ENCODE results near the gene NRP1.

The NRP1 gene

GRCh38 chr10:33209802-33210201, 124.7 kb downstream of the NRP1 start:
- H3K27ac ChIP-seq, result no peak overlapping the region
- no peak overlapping the region for H3K4me3 ChIP-seq
- no peak for TF ChIP-seq CTCF (IDR thresholded peaks at IDR 0.05)
- DNase-seq (ENCODE audit: low spot score), result no peak

DNA sequence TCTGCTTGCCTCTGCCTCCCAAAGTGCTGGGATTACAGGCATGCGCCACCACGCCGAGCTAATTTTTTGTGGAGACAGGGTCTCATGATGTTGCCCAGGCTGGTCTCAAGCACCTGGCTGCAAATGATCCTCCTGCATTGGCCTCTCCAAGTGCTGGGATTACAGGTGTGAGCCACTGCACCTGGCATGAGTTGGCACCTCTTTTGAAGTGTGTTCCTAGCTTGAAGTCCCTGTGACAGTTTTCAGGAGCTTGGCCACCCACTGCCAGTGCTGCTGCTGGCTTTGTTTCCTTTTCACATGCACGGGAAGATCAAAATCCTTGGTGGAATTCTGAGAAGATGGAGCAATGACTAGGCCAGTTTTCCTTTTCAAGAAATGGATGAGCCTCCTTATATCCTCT, 126.3 kb downstream of the NRP1 start:
- H3K4me3 ChIP-seq, result no peak overlapping the region
- no peak overlapping the region for H3K27ac ChIP-seq
- no peak for DNase-seq (ENCODE audit: low spot score)
- TF ChIP-seq CTCF (IDR thresholded peaks at IDR 0.05), result no peak

DNA sequence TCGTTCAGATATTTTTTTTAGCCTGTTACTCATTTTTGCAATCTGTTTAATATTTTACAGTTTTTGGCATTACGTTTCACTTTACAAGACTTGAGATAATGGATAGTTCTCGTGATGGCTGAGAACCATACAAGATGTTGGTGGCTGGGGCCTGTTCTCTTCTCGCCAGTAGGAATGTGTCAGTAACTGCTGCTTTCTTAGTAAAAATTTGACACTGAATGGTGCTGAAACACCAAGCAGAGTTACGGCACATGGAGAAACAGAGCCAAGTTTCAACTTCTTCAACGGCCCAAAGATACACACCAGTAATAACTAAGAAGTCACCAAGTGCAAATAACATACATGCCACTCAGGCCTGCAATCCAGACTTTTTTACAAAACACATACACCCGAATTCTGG, 130.4 kb downstream of the NRP1 start:
- no peak for TF ChIP-seq CTCF (IDR thresholded peaks at IDR 0.05)
- DNase-seq (ENCODE audit: low spot score), result peak; percentile 33
- no peak overlapping the region for H3K4me3 ChIP-seq
- peak overlapping the region in 1 of 2 donors; percentile 25 for H3K27ac ChIP-seq

GRCh38 chr10:33201971-33202370, 132.5 kb downstream of the NRP1 start:
- Histone ChIP-seq H3K4me3 (no peak overlapping the region), H3K27ac (no peak overlapping the region)
- no peak for TF ChIP-seq CTCF (IDR thresholded peaks at IDR 0.05)
- no peak for DNase-seq (ENCODE audit: low spot score)

GRCh38 chr10:33201056-33201780, 133.2 kb downstream of the NRP1 start:
- no peak for DNase-seq (ENCODE audit: low spot score)
- Histone ChIP-seq H3K4me3 (no peak overlapping the region), H3K27ac (no peak overlapping the region)
- TF ChIP-seq CTCF (IDR thresholded peaks at IDR 0.05), result no peak

GRCh38 chr10:33199731-33200232, 134.7 kb downstream of the NRP1 start:
- DNase-seq (ENCODE audit: low spot score), result no peak
- TF ChIP-seq CTCF (IDR thresholded peaks at IDR 0.05), result no peak
- no peak overlapping the region for H3K27ac ChIP-seq
- H3K4me3 ChIP-seq, result no peak overlapping the region

DNA sequence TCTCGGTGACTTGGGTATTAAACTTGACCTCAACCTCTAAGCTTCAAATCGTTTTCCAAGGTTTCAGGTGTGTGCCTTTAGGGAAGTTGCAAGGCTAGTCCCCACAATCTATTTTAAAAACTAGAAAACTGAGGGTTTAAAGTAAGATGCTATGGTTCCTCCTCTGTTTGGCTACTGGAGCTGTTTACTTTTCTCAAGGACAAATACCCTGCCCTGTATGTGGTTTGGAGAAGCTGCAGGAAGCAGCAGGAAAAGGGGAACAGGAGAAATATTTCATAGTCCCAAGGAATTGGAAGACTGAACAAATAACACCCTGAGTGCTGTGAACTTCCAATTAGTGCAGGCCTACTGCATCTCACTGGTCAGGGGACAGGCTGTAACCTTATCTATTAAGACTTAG, 135.9 kb downstream of the NRP1 start:
- no peak for DNase-seq (ENCODE audit: low spot score)
- H3K4me3 ChIP-seq, result no peak overlapping the region
- H3K27ac ChIP-seq, result no peak overlapping the region
- no peak for TF ChIP-seq CTCF (IDR thresholded peaks at IDR 0.05)
